ENCODE measurements around the gene MERTK.
"Not testable (repeated sequence)": the region's sequence is repeated elsewhere in the genome, so short reads cannot be mapped to it uniquely, and the experiment has no call there.

MERTK gene

DNA sequence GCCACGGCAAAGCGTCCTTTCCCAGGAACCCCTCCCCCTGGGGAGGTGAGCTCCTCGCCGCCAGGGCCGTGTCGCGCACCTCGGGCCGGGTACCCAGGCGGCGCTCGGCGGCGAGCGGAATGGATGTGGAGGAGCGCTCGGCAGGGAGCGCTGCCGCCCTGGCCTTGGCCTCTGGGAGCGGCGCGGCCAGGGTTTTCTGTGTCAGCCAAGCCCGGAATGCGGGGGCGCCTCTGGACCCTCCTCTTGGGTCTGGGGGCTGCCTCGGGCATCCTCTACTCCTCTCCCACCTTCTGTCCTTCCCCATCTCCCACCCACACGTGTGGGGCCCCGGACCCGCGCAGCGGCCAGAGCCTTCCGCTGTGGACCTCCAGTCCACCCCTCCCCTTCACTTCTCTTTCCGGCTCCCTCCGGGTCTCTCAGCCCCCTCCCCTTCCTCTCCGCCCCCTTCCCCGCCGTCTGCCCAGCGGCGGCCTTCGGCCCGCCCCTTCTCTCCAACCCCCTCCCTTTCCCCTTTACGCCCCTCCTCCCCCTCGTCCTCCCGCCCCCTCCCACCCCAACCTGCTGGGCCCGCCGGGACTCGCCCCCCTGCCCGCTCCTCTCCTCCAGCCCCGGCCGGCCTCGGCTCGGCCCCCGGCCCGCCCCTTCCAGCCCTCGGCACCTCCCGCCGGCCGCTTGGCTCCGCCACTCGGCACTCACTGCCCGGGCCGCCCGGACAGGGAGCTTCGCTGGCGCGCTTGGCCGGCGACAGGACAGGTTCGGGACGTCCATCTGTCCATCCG lies at the start of gene MERTK:
MERTK (plus strand) TSS at position 684 of the 779 bp plus-strand sequence. CDS start 129 bp downstream, outside the sequence.
- H3K4me1 ChIP-seq (ENCODE audit: insufficient read depth, low read length), result peaks cover 8% of the 10 kb centered on the region
- H2AFZ ChIP-seq (ENCODE audit: low read depth, low read length), result peak within 1 kb of the TSS; percentile 99
- peak within 1 kb of the TSS; percentile 82 for H3K4me3 ChIP-seq (ENCODE audit: low read length)
- peaks cover 8% of the 10 kb centered on the region for H3K27me3 ChIP-seq (ENCODE audit: insufficient read depth, low read length)
- H3K9me3 ChIP-seq (ENCODE audit: low read length), result no peaks in the 10 kb centered on the region
- H3K36me3 ChIP-seq (ENCODE audit: insufficient read depth, low read length), result no peaks in the 10 kb centered on the region

DNA sequence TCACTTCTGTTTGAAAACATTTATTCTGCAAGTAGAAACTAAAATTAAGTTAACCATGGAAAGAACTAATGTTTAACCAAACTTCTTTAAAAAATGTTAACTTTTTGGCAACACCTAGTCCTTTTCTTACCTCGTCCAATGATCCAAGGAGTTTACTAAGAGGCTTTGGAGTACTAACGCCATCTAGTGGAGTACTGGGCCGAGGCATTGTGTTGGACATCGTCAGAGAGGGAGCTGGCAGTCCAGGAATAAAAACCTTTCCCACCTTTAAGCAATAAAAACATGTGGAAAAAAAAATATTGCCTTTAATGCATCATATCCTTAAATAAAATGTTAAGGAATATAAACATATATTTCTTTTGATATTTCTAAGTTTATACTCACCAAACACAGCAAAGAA lies 47.8 kb upstream of the MERTK start:
- not testable (repeated sequence) for H3K4me1 ChIP-seq (ENCODE audit: insufficient read depth, low read length); H3K9me3 ChIP-seq (ENCODE audit: low read length); H3K27me3 ChIP-seq (ENCODE audit: insufficient read depth, low read length); H3K4me3 ChIP-seq (ENCODE audit: low read length); H2AFZ ChIP-seq (ENCODE audit: low read depth, low read length)
- H3K36me3 ChIP-seq (ENCODE audit: insufficient read depth, low read length), result peaks cover 21% of the 10 kb centered on the region

DNA sequence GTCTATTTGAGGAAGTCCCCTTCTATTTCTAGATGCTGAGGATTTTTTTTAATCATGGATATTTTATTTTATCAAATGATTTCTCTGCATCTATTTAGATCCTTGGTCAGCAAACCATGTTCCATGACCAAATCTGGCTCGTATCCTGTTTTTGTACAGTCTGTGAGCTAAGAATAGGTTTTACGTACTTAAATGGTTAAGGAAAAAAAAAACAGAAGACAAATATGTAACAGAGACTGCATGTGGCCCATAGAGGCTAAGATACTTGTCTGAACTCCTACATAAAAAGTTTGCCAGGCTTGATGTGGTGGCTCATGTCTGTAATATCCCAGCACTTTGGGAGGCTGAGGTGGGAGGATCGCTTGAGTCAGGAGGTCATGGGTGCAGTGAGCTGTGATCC lies 45.9 kb upstream of the MERTK start:
- not testable (repeated sequence) for H3K9me3 ChIP-seq (ENCODE audit: low read length); H3K4me3 ChIP-seq (ENCODE audit: low read length); H3K27me3 ChIP-seq (ENCODE audit: insufficient read depth, low read length); H3K4me1 ChIP-seq (ENCODE audit: insufficient read depth, low read length); H2AFZ ChIP-seq (ENCODE audit: low read depth, low read length)
- H3K36me3 ChIP-seq (ENCODE audit: insufficient read depth, low read length), result peaks cover 17% of the 10 kb centered on the region

DNA sequence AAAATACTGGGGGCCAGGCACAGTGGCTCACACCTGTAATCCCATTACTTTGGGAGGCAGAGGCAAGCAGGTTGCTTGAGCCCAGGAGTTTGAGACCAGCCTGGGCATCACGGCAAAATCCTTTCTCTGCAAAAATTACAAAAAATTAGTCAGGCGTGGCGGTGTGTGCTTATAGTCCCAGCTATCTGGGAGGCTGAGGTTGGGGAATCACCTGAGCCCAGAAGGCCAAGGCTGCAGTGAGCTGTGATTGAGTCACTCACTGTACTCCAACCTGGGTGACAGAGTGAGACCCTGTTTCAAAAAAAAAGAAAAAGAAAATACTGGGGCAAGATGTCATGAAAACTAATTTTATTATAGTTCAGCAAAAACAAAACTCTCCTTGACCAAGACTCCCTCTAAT lies 38.4 kb upstream of the MERTK start:
- H3K9me3 ChIP-seq (ENCODE audit: low read length); H2AFZ ChIP-seq (ENCODE audit: low read depth, low read length); H3K27me3 ChIP-seq (ENCODE audit: insufficient read depth, low read length); H3K4me3 ChIP-seq (ENCODE audit: low read length); H3K4me1 ChIP-seq (ENCODE audit: insufficient read depth, low read length); H3K36me3 ChIP-seq (ENCODE audit: insufficient read depth, low read length): not testable (repeated sequence)

DNA sequence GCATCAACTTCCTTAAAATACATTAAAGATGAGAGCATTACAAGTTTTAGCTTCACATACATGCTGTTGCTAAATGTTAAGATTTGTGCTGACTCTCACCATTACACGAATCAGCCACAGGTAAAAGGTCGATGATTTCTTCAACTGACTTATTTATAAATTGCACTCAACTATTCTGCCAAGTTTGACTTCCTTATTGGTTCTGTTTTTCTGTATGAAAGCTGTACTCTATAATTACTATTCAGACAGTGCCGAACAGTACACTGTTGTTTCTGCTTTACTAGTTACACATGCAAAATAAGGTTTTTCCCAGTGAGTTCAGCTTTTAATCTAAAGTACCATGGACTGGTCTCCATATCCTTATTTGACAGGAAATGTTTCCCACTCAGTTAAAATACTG lies 33.3 kb upstream of the MERTK start:
- peaks cover 17% of the 10 kb centered on the region for H3K36me3 ChIP-seq (ENCODE audit: insufficient read depth, low read length)
- not testable (repeated sequence) for H3K27me3 ChIP-seq (ENCODE audit: insufficient read depth, low read length); H2AFZ ChIP-seq (ENCODE audit: low read depth, low read length); H3K4me3 ChIP-seq (ENCODE audit: low read length); H3K9me3 ChIP-seq (ENCODE audit: low read length); H3K4me1 ChIP-seq (ENCODE audit: insufficient read depth, low read length)

DNA sequence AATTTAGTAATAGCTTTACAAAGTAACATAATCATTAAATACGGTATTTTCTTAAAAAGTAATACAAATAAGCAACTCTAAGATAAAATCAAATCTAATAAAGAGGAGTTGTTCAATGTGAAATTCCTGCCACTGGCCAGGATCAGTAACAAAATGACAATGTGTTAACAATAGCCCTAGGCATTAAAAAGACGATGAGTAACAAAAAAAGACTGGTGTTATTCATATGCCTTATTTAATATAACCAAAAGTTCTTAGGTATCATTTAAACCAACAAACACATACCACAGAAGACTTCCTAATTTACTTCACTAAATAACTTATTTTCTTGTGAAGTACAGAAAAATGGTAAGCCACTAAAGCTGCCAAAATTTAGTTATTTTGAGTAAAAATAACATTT lies 25.6 kb upstream of the MERTK start:
- not testable (repeated sequence) for H2AFZ ChIP-seq (ENCODE audit: low read depth, low read length); H3K4me3 ChIP-seq (ENCODE audit: low read length); H3K4me1 ChIP-seq (ENCODE audit: insufficient read depth, low read length); H3K27me3 ChIP-seq (ENCODE audit: insufficient read depth, low read length); H3K9me3 ChIP-seq (ENCODE audit: low read length)
- peaks cover 24% of the 10 kb centered on the region for H3K36me3 ChIP-seq (ENCODE audit: insufficient read depth, low read length)

DNA sequence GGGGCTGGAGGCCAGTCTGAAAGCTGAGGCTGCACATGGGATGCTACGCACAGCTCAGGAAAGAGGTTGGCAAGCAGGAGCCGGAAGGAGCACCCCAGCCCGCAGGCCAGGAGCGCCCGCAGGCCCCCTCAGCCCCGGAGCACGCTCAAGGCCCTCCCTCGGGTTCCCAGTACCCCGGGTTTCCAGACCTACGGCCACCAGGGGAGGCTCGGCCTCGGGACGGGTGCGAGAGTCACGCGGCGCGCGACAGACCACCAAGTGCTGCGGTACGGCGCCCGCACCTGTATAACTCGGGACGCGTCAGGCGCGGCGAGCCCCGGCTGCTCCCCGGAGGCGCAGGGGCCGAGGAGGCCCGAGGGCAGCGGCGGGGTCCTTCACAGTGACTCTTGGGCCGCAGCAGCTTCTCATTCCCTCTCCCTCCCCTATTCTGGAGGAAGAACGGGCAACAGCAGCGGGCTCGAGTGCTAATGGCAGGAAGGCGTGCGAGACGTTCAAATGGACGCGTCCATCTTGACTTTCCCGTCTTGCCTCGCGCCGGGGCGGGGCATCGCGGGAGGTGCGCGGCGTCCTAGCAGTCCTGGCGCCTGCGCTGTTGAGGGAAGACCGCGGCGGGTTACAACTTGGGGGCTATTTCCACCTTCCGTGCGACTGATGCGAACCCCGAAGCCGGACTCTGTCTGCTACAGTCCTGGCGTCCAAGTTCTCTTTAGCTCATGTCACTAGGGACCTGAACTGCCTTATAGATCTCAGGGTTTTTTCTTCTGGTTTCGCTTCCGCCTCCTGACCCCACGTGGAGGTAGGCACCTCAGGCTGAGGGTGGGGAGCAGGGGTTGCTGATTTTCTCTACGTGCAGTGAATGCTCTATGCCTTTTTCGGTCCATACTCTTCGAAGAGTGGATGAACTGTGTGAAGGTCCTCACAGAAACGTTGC lies 14.5 kb upstream of the MERTK start, which contains the start of gene ANAPC1:
ANAPC1 (minus strand) TSS at position 533 of the 931 bp plus-strand sequence. CDS start 3,368 bp downstream, outside the sequence.
- Histone ChIP-seq H2AFZ (ENCODE audit: low read depth, low read length) (peak within 1 kb of the TSS; percentile 97), H3K27me3 (ENCODE audit: insufficient read depth, low read length) (no peaks in the 10 kb centered on the region), H3K9me3 (ENCODE audit: low read length) (no peaks in the 10 kb centered on the region), H3K4me3 (ENCODE audit: low read length) (peak within 1 kb of the TSS; percentile 96), H3K36me3 (ENCODE audit: insufficient read depth, low read length) (peaks cover 8% of the 10 kb centered on the region), H3K4me1 (ENCODE audit: insufficient read depth, low read length) (peaks cover 8% of the 10 kb centered on the region)

DNA sequence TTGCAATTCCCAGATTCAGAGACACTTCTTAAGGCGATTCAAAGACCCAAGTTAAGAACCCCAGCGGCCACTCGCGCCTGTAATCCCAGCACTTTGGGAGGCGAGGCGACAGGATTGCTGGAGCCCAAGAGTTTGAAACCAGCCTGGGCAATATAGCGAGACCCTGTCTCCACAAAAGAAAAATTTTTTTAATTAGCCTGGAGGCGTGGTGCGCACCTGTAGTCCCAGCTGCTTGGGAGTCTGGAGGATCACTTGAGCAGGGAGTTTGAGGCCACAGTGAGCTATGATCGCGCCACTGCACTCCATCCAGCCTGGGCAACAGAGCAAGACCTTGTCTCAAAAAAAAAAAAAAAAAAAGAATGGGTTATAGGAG lies 13.8 kb upstream of the MERTK start:
- peak overlapping the region; percentile 96 for H3K4me3 ChIP-seq (ENCODE audit: low read length)
- H3K36me3 ChIP-seq (ENCODE audit: insufficient read depth, low read length), result peaks cover 6% of the 10 kb centered on the region
- H2AFZ ChIP-seq (ENCODE audit: low read depth, low read length), result peak overlapping the region; percentile 97
- H3K9me3 ChIP-seq (ENCODE audit: low read length), result no peaks in the 10 kb centered on the region
- peaks cover 8% of the 10 kb centered on the region for H3K4me1 ChIP-seq (ENCODE audit: insufficient read depth, low read length)
- H3K27me3 ChIP-seq (ENCODE audit: insufficient read depth, low read length), result no peaks in the 10 kb centered on the region

DNA sequence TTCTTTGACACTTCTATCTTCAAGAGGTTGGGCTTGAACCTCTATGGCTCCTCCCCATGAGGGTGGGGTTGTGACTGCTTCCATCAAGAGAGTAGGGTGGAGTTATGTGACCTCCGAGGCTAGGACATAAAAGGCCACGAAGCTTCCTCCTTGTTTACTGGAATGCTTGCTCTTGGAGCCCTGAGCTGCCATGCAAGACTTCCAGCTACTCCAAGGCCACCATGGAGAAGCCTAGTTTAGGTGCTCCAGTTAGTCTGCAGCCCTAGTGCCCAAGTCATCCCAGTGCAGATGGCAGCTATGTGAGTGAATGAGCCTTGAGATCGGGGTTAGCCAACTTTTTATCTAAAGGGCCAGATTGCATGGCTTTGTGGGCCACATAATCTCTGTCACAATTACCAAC lies 2.4 kb upstream of the MERTK start:
- Histone ChIP-seq H3K36me3 (ENCODE audit: insufficient read depth, low read length) (no peaks in the 10 kb centered on the region), H3K27me3 (ENCODE audit: insufficient read depth, low read length) (peaks cover 8% of the 10 kb centered on the region), H3K4me3 (ENCODE audit: low read length) (no peak overlapping the region)

DNA sequence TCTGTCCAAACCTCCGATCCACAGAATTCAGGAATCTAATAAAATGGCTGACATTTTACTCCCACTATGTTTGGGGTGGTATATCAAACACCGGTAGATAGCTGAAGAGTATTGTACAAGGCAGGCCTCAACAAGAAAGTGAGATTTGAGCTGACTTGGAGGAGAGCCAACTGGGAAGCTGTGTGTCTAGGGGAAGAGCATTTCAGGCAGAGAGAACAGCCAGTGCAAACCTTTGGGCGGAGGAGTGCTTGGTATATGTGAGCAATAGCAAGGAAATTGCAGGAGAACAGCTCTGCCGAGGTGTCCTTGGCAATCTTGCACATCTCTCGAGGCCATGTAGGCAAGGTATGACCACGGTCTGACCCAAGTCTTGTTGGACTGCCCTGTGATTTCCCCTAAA lies 1.8 kb upstream of the MERTK start:
- Histone ChIP-seq H3K4me3 (ENCODE audit: low read length) (no peak overlapping the region), H3K9me3 (ENCODE audit: low read length) (no peaks in the 10 kb centered on the region), H3K4me1 (ENCODE audit: insufficient read depth, low read length) (peaks cover 8% of the 10 kb centered on the region), H3K27me3 (ENCODE audit: insufficient read depth, low read length) (peaks cover 8% of the 10 kb centered on the region), H3K36me3 (ENCODE audit: insufficient read depth, low read length) (no peaks in the 10 kb centered on the region), H2AFZ (ENCODE audit: low read depth, low read length) (no peak overlapping the region)

More for the DNA sequence above, 2.4 kb upstream of the MERTK start:
- peaks cover 8% of the 10 kb centered on the region for H3K4me1 ChIP-seq (ENCODE audit: insufficient read depth, low read length)
- H3K9me3 ChIP-seq (ENCODE audit: low read length), result no peaks in the 10 kb centered on the region
- H2AFZ ChIP-seq (ENCODE audit: low read depth, low read length), result no peak overlapping the region

DNA sequence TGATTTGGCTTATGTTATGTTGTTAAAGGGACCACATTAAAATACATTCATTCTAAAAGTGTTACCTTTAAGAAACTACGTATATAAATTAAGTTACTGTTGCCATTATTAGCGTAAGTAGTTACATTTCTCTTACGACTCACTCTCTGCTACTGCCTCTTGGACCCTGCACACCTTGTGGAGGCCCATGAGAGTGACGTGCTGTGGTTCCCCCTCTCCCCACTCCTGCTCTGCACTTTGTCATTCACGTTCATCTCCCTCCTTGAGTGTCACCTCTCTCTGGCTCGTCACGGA lies 830 bp upstream of the MERTK start:
- peak overlapping the region; percentile 51 for H3K4me3 ChIP-seq (ENCODE audit: low read length)
- H3K4me1 ChIP-seq (ENCODE audit: insufficient read depth, low read length), result peaks cover 8% of the 10 kb centered on the region
- H3K36me3 ChIP-seq (ENCODE audit: insufficient read depth, low read length), result no peaks in the 10 kb centered on the region
- H3K9me3 ChIP-seq (ENCODE audit: low read length), result no peaks in the 10 kb centered on the region
- H3K27me3 ChIP-seq (ENCODE audit: insufficient read depth, low read length), result peaks cover 8% of the 10 kb centered on the region
- no peak overlapping the region for H2AFZ ChIP-seq (ENCODE audit: low read depth, low read length)

DNA sequence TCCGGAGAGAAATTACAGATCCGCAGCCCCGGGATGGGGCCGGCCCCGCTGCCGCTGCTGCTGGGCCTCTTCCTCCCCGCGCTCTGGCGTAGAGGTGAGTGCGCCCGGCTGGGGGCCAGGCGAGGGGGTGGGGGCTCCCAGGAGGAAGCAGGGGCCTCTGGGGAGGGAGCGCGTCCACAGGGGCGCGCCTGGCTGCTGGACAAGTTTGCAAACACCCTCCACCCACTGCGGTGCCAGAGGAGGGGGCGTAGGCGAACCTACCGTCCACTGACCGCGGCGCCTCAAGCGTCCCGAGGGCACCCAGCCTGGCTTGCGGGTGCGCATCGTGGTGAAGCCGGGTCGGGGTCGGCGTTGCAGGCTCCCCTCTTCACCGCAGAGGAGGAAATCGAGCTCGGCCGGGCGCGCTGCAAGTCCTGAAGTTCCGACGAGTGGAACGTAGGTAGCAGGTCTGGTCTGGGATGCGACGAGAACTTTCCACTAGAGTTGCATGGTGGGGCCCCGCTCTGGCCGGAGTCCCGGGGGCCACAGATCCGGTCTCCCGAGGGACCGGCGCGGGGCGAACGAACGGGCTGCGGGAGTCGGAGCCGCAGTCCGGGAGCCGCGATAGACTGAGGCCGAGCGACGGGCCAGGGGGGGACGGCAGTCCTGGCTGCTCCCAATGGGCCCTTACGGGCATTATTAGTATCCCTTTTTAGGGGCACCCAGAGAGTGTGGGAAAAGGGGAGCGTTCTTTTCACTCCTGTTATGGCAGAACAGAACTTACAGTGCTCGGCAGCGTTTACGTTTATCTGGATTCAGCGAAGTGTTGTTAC lies 502 bp downstream of the MERTK start:
- peaks cover 8% of the 10 kb centered on the region for H3K27me3 ChIP-seq (ENCODE audit: insufficient read depth, low read length)
- peak overlapping the region; percentile 82 for H3K4me3 ChIP-seq (ENCODE audit: low read length)
- peak overlapping the region; percentile 99 for H2AFZ ChIP-seq (ENCODE audit: low read depth, low read length)
- H3K9me3 ChIP-seq (ENCODE audit: low read length), result no peaks in the 10 kb centered on the region
- peaks cover 14% of the 10 kb centered on the region for H3K4me1 ChIP-seq (ENCODE audit: insufficient read depth, low read length)
- H3K36me3 ChIP-seq (ENCODE audit: insufficient read depth, low read length), result no peaks in the 10 kb centered on the region

DNA sequence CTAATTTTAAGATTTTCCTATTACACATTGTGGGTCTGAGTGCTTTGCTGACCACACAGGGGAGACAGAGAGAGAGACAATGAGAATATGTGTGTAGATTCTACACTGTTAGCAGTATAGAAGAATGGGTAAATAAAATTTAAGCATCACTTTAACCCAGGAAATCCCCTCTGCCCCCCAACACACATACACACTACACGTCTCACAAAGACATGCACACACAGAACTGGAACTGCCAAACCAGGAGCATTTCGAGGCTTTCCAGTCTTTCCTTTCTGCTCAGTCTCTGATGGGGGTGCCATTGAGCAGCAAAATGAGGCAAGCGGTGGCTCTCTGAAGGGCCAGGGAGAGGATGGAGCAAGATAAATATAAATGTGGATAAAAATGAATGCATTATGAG lies 2.5 kb downstream of the MERTK start:
- Histone ChIP-seq H3K36me3 (ENCODE audit: insufficient read depth, low read length) (no peaks in the 10 kb centered on the region), H2AFZ (ENCODE audit: low read depth, low read length) (no peak overlapping the region), H3K9me3 (ENCODE audit: low read length) (no peaks in the 10 kb centered on the region), H3K4me3 (ENCODE audit: low read length) (no peak overlapping the region), H3K4me1 (ENCODE audit: insufficient read depth, low read length) (peaks cover 18% of the 10 kb centered on the region), H3K27me3 (ENCODE audit: insufficient read depth, low read length) (peaks cover 8% of the 10 kb centered on the region)

Data from neuron (in vitro differentiated cells).